Neural crest cell (in vitro differentiated cells): ENCODE data around the gene SLC25A11. TPM values are rescaled to one million over a fixed set of nuclear protein-coding genes. Genes with fewer than 3 reads are reported as not detected.

Experiments used
- DNase-seq: peaks from one replicate; pipeline ENCODE4 v3.0.0; 2021; ENCODE audit warnings: low read depth, mixed read lengths, low spot score
- H3K27ac Mint-ChIP-seq: one replicate; pipeline ENCODE4 v1.8.0; 2021; ENCODE audit warnings: mild to moderate bottlenecking, mixed read lengths; ENCODE audit not compliant: unreplicated experiment
- H3K27me3 Mint-ChIP-seq: 2 replicates; pipeline ENCODE4 v1.8.0; 2021; ENCODE audit warnings: low read depth, mild to moderate bottlenecking, mixed read lengths
- H3K36me3 Mint-ChIP-seq: 2 replicates; pipeline ENCODE4 v1.8.0; 2021; ENCODE audit warnings: low read depth, mild to moderate bottlenecking, mixed read lengths
- H3K4me1 Mint-ChIP-seq: 2 replicates; pipeline ENCODE4 v1.8.0; 2021; ENCODE audit warnings: mixed read lengths
- H3K4me3 Mint-ChIP-seq: one replicate; pipeline ENCODE4 v1.8.0; 2021; ENCODE audit warnings: mild to moderate bottlenecking, mixed read lengths
- H3K9me3 Mint-ChIP-seq: 2 replicates; pipeline ENCODE4 v1.8.0; 2021; ENCODE audit warnings: mixed read lengths
- total RNA-seq: library from RNA; stranded (reverse); gene quantifications from 2 replicates; pipeline ENCODE4 v1.2.1, GENCODE V29; 2021
- TF ChIP-seq, protein P1 (sequence below): fragments of 200-600 bp; sonication (generic); conservative IDR thresholded peaks from 2 replicates; pipeline ENCODE4 v1.5.0; 2021; ENCODE audit warnings: antibody characterized with exemption, mild to moderate bottlenecking

SLC25A11 gene
- total RNA-seq, 1 donor from 2014 or later: 67.7 TPM

DNA sequence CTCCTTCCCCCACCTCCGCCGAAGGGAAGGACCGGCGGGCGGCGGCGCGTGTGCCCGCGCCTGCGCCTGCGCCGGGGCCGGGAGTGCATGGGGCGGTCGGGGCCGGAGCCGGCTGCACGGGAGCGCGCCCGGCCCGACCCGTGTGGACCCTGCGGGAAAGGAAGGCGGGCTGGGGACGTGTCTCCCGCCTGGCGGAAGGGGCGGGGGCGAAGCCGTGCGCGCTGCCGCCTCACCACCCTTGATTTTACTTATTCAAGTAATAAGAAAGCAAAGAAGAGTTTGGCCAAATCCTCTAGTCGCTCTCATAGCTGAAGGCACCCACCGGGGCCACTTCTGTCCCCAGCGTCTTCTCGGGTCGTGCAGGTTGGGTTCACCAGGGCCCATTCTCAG, 9.1 kb upstream of the SLC25A11 start:
- H3K36me3 Mint-ChIP-seq: peaks cover 14% of the 10 kb centered on the region
- DNase-seq: peak; percentile 67
- H3K4me3 Mint-ChIP-seq: peak overlapping the region; percentile 96
- no peaks in the 10 kb centered on the region for H3K9me3 Mint-ChIP-seq
- TF ChIP-seq, protein P1, sequence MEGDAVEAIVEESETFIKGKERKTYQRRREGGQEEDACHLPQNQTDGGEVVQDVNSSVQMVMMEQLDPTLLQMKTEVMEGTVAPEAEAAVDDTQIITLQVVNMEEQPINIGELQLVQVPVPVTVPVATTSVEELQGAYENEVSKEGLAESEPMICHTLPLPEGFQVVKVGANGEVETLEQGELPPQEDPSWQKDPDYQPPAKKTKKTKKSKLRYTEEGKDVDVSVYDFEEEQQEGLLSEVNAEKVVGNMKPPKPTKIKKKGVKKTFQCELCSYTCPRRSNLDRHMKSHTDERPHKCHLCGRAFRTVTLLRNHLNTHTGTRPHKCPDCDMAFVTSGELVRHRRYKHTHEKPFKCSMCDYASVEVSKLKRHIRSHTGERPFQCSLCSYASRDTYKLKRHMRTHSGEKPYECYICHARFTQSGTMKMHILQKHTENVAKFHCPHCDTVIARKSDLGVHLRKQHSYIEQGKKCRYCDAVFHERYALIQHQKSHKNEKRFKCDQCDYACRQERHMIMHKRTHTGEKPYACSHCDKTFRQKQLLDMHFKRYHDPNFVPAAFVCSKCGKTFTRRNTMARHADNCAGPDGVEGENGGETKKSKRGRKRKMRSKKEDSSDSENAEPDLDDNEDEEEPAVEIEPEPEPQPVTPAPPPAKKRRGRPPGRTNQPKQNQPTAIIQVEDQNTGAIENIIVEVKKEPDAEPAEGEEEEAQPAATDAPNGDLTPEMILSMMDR: no peak
- H3K27ac Mint-ChIP-seq: peak overlapping the region; percentile 12
- H3K27me3 Mint-ChIP-seq: peaks cover 7% of the 10 kb centered on the region
- peaks cover 46% of the 10 kb centered on the region for H3K4me1 Mint-ChIP-seq

DNA sequence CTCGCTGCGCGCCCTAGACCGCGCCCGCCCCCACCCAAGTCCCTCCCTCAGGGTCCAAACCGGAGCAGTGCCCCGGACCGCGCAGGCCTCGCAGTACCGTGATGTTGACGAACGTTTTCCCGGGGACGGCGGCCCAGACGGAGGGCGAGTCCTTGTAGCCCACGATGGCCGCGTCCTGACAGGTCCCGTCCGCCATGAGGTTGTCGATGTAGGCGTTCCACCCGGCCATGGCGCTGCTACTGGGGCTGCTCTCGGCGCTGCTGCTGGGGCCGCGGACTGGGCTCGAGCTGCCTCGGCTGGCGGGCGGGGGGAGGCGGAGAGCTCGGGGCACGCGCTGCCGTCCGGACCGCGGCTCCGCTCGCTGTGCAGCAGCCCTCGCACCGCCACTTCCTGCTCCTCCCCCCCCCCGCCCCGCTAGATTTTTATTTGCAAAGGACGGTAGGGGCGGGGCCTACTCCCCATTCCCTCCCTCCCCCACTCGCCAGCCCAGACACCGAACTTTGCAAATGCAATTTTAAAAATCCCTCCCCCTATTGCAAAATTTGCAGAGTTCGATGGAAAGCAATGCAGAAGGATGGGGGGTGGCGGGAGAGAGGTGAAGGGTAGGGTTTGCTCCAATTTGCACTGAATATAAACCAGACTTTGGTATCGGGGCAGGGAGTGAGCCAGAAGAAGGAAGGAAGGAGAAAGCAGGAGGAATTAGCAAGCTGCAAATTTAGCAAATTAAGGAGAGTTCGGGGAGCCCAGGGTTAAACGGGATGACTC, 8.5 kb upstream of the SLC25A11 start, which contains the start of gene PFN1:
PFN1 (minus strand) TSS at position 365 of the 765 bp plus-strand sequence; CDS start at position 229, 136 bp downstream.
- Mint-ChIP-seq H3K27me3 (peaks cover 7% of the 10 kb centered on the region), H3K4me1 (peaks cover 48% of the 10 kb centered on the region), H3K27ac (peak within 1 kb of the TSS; percentile 97), H3K36me3 (peaks cover 14% of the 10 kb centered on the region), H3K9me3 (no peaks in the 10 kb centered on the region), H3K4me3 (peak within 1 kb of the TSS; percentile 96)
- TF ChIP-seq, protein P1: no peak
- peak; percentile 66 for DNase-seq

DNA sequence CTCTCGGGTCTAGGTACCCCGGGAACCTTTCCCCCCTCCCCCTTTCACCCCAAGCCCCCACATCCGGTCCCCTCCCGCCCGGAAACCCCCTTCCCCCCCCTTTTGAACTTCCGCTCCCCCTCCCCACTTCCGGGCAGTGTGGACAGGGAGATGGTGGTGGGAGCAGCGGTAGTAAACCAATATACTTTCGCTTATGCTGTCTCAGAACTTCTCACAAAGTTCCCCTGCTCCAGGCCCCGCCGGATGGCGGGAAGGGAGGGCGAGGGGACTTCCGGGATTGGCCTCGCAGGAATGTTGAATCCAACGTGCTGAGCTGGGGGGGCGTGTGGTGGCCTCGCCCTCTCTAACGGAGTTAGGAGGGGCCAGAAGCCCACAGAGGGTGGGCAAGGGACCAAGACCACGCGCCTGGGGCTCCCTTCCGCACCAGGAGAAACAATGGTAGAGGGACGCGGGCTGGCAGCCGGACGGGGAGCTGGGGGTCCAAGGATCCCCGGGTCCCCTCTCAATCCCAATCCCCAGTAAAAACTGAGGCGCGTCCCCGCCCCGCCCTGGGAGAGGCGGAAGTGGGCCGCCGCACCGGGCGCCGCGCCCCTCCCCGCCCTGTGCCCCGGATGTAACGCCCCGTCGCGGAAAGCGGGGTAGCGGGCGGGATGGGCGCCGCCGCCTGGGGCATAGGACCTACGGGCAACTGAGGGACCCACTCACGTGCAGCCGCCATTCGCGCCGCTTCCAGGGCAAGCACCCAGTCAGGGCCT, 7.7 kb upstream of the SLC25A11 start:
- DNase-seq: peak; percentile 35
- Mint-ChIP-seq H3K36me3 (peaks cover 14% of the 10 kb centered on the region), H3K27ac (peak overlapping the region; percentile 83)

DNA sequence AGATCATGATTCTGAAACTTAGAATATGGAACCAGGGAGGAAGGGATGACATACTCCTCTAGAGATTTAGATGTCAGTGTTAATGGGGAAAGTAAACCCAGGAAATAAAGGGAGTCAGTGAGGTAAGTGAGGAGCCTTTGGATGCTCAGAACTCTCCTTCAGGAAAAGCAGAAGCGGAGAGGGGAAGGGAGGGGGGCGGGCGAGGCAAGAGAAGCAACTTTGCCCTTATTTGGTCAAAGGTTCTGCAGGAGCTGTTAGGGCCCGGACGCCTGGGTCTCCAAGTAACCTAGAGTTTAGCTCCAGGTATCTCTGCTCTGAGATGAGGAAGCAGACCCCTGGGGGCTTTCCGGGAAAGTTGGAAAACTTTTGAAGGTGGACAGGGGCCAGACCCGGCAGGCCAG, 7.2 kb upstream of the SLC25A11 start:
- DNase-seq: no peak
- Mint-ChIP-seq H3K4me3 (peak overlapping the region; percentile 96), H3K27me3 (peaks cover 7% of the 10 kb centered on the region), H3K4me1 (peaks cover 55% of the 10 kb centered on the region), H3K9me3 (no peaks in the 10 kb centered on the region), H3K36me3 (peaks cover 14% of the 10 kb centered on the region), H3K27ac (peak overlapping the region; percentile 67)
- TF ChIP-seq, protein P1: no peak

More for the DNA sequence above, 7.7 kb upstream of the SLC25A11 start:
- Mint-ChIP-seq H3K9me3 (no peaks in the 10 kb centered on the region), H3K4me1 (peaks cover 54% of the 10 kb centered on the region), H3K4me3 (peak overlapping the region; percentile 96), H3K27me3 (peaks cover 7% of the 10 kb centered on the region)
- TF ChIP-seq, protein P1: no peak

DNA sequence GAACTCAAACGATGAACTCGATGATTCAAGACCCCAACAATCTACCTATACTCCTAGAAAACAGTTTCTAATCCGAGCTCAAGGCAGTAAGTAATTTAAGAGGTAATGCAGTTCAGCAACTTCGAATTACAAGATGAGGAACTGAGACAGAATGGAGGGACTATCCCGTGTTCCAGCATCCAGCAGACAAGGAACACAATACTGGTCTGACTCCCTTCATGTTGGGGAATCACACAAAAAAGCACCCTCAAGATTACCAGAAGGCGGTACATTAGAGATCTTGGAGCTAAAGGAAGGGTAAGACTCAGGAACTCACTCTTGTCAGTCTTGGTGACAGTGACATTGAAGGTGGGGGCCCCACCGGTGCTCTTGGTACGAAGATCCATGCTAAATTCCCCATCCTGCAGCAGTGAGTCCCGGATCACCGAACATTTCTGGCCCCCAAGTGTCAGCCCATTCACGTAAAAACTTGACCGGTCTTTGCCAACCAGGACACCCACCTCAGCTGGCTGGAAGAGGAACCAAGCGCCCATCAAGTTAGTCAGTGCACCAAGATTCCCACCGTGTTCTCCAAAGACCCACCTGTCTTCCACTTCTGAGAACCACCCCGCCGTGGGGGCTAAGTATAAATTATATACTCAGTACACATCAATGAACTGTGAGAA, 6.6 kb upstream of the SLC25A11 start:
- Mint-ChIP-seq H3K27ac (peak overlapping the region; percentile 67), H3K27me3 (peaks cover 7% of the 10 kb centered on the region), H3K4me3 (peak overlapping the region; percentile 96), H3K36me3 (peaks cover 17% of the 10 kb centered on the region), H3K4me1 (peaks cover 56% of the 10 kb centered on the region), H3K9me3 (no peaks in the 10 kb centered on the region)
- DNase-seq: no peak
- TF ChIP-seq, protein P1: no peak
